ENCODE measurements around the gene CMTR1.

CMTR1 gene

DNA sequence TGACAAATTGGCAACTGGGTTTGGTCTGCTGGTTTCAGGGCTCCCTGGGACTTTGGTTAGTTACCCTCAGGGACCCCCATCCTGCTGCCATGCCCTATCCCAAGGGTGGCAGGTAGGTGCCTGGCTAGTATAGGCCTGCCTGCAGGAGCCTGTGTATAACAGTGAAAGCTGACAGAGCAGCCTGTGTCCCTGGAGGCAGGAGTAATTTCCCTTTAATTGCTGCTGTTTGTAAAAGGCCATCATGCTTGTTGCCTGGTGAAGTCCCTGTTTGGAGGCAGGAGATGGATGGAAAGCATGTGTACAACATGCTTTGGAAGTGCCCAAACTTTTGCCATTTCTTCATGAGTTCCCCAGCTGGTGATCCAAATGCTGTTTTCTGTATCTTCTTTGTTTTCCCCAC lies 30.1 kb downstream of the CMTR1 start:
- Histone ChIP-seq H3K79me2 (ENCODE audit: insufficient read depth, low read depth) (no peaks in the 10 kb centered on the region), H2AFZ (ENCODE audit: low read depth) (no peak overlapping the region), H3K27ac (no peak overlapping the region), H3K27me3 (ENCODE audit: insufficient read depth, low read depth) (no peaks in the 10 kb centered on the region), H3K36me3 (ENCODE audit: insufficient read depth) (no peaks in the 10 kb centered on the region), H4K20me1 (ENCODE audit: insufficient read depth) (no peaks in the 10 kb centered on the region), H3K4me3 (IDR thresholded peaks at IDR 0.05; ENCODE audit: insufficient read depth, low read depth, low read length) (no peak overlapping the region), H3K4me1 (ENCODE audit: low read depth, poor library complexity, severe bottlenecking) (no peaks in the 10 kb centered on the region), H3K4me2 (no peak overlapping the region), H3K9ac (no peak overlapping the region)
- TF ChIP-seq, protein P1, sequence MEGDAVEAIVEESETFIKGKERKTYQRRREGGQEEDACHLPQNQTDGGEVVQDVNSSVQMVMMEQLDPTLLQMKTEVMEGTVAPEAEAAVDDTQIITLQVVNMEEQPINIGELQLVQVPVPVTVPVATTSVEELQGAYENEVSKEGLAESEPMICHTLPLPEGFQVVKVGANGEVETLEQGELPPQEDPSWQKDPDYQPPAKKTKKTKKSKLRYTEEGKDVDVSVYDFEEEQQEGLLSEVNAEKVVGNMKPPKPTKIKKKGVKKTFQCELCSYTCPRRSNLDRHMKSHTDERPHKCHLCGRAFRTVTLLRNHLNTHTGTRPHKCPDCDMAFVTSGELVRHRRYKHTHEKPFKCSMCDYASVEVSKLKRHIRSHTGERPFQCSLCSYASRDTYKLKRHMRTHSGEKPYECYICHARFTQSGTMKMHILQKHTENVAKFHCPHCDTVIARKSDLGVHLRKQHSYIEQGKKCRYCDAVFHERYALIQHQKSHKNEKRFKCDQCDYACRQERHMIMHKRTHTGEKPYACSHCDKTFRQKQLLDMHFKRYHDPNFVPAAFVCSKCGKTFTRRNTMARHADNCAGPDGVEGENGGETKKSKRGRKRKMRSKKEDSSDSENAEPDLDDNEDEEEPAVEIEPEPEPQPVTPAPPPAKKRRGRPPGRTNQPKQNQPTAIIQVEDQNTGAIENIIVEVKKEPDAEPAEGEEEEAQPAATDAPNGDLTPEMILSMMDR (conservative IDR thresholded peaks at IDR 0.05; ENCODE audit: low read depth, low read length) = no peak

DNA sequence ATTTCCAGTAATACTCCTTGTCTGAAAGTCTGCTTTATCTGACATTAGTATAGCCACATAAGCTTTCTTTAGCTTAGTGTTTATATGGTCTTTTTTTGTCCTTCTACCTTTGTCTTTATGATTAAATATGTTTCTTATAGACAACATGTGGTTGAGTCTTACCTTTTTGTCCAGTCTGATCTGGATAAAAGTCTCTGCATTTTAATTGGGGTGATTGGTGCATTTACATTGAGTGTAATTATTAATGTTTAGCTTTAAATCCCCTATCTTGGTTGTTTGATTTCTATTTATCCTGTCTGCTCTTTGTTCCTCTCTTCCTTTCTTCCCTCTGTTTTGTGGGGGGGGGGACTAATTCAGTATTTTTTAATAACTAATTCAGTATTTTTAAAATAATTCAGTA lies 34.7 kb downstream of the CMTR1 start:
- Histone ChIP-seq H3K27ac (no peak overlapping the region), H2AFZ (ENCODE audit: low read depth) (no peak overlapping the region), H3K36me3 (ENCODE audit: insufficient read depth) (no peaks in the 10 kb centered on the region), H4K20me1 (ENCODE audit: insufficient read depth) (no peaks in the 10 kb centered on the region), H3K4me2 (no peak overlapping the region), H3K4me1 (ENCODE audit: low read depth, poor library complexity, severe bottlenecking) (no peaks in the 10 kb centered on the region), H3K9ac (no peak overlapping the region), H3K79me2 (ENCODE audit: insufficient read depth, low read depth) (no peaks in the 10 kb centered on the region), H3K27me3 (ENCODE audit: insufficient read depth, low read depth) (no peaks in the 10 kb centered on the region), H3K4me3 (IDR thresholded peaks at IDR 0.05; ENCODE audit: insufficient read depth, low read depth, low read length) (no peak overlapping the region)
- TF ChIP-seq, protein P1 (conservative IDR thresholded peaks at IDR 0.05; ENCODE audit: low read depth, low read length) = no peak

DNA sequence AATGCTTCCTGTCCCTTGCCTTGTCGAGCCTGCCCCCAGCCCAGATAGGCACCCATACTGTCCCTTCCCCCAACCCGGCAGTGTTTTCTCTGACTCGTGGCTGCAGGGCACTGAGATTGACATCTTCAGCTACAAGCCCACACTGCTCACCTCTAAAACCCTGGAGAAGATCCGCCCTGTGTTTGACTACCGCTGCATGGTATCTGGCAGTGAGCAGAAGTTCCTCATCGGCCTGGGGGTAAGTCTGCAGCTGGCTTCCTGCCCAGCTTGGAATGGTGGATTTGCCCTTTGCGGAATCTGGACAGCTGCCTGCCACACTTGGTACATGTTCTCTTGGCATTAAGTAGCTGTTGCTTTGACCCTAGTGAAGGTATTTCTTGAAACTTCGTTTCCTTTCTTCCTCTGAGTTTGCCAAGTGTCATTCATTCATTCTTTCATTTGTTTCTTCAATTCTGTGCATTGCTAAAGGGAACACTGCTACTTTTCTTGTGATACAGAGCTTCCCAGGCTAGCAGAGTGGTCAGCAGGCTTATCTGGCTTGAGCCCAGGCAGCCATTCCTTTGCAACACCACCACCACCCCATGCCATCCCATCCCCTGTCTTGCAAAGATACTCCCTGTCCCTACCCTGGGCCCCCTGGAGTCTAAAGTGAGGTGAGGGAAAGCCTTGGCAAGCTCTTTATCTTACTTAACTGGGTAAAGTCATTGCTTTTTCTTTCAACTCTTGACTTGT lies 40.5 kb downstream of the CMTR1 start:
- Histone ChIP-seq H3K36me3 (ENCODE audit: insufficient read depth) (no peaks in the 10 kb centered on the region), H3K27ac (no peak overlapping the region), H4K20me1 (ENCODE audit: insufficient read depth) (no peaks in the 10 kb centered on the region), H2AFZ (ENCODE audit: low read depth) (no peak overlapping the region), H3K4me2 (no peak overlapping the region), H3K4me1 (ENCODE audit: low read depth, poor library complexity, severe bottlenecking) (no peaks in the 10 kb centered on the region), H3K79me2 (ENCODE audit: insufficient read depth, low read depth) (no peaks in the 10 kb centered on the region), H3K9ac (no peak overlapping the region), H3K4me3 (IDR thresholded peaks at IDR 0.05; ENCODE audit: insufficient read depth, low read depth, low read length) (no peak overlapping the region), H3K27me3 (ENCODE audit: insufficient read depth, low read depth) (no peaks in the 10 kb centered on the region)
- TF ChIP-seq, protein P1 (conservative IDR thresholded peaks at IDR 0.05; ENCODE audit: low read depth, low read length) = no peak

DNA sequence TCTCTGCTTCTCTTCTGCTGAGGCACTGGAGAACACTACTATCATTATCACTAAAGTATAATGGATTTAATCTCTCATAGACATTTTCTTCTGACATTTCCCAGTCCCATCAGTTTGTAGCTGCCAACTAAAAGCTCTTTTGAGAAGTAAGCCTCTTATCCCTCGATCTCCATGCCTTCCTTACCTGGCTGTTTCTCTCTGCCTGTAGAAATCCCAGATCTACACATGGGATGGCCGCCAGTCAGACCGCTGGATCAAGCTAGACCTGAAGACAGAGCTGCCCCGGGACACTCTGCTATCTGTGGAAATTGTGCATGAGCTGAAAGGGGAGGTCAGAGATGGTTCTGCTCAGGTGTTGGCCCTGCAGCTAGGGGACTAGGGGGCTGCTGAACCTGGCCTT lies 41.3 kb downstream of the CMTR1 start:
- H3K27me3 ChIP-seq (ENCODE audit: insufficient read depth, low read depth) = no peaks in the 10 kb centered on the region
- H3K4me3 ChIP-seq (IDR thresholded peaks at IDR 0.05; ENCODE audit: insufficient read depth, low read depth, low read length) = no peak overlapping the region
- no peak overlapping the region for H2AFZ ChIP-seq (ENCODE audit: low read depth)
- H4K20me1 ChIP-seq (ENCODE audit: insufficient read depth) = no peaks in the 10 kb centered on the region
- no peaks in the 10 kb centered on the region for H3K36me3 ChIP-seq (ENCODE audit: insufficient read depth)
- H3K4me1 ChIP-seq (ENCODE audit: low read depth, poor library complexity, severe bottlenecking) = no peaks in the 10 kb centered on the region
- TF ChIP-seq, protein P1 (conservative IDR thresholded peaks at IDR 0.05; ENCODE audit: low read depth, low read length) = no peak
- no peak overlapping the region for H3K4me2 ChIP-seq
- H3K79me2 ChIP-seq (ENCODE audit: insufficient read depth, low read depth) = no peaks in the 10 kb centered on the region
- no peak overlapping the region for H3K9ac ChIP-seq
- no peak overlapping the region for H3K27ac ChIP-seq

Data from KMS-11 (cell line).